HUES48 (cell line): ENCODE measurements around the gene HSPG2.
"Not testable (repeated sequence)": the region's sequence is repeated elsewhere in the genome, so short reads cannot be mapped to it uniquely, and the experiment has no call there.

Experiments
- H3K27ac ChIP-seq: one replicate; pipeline ENCODE4 v1.7.0; 2013; ENCODE audit warnings: low read depth, low read length, inconsistent platforms
- H3K27me3 ChIP-seq: 2 replicates; pipeline ENCODE4 v1.6.1; 2013; ENCODE audit warnings: mild to moderate bottlenecking, low read length; ENCODE audit not compliant: control insufficient read depth, insufficient read depth
- H3K36me3 ChIP-seq: 2 replicates; pipeline ENCODE4 v1.6.1; 2013; ENCODE audit warnings: low read length; ENCODE audit not compliant: control insufficient read depth, insufficient read depth
- H3K4me1 ChIP-seq: 2 replicates; pipeline ENCODE4 v1.6.1; 2013; ENCODE audit warnings: mild to moderate bottlenecking, low read length; ENCODE audit not compliant: control insufficient read depth, insufficient read depth
- H3K4me3 ChIP-seq: 2 replicates; pipeline ENCODE4 v1.5.1; 2013; ENCODE audit warnings: mild to moderate bottlenecking, low read depth, low read length
- H3K9ac ChIP-seq: 2 replicates; pipeline ENCODE4 v1.6.1; 2013; ENCODE audit warnings: mild to moderate bottlenecking, low read depth, low read length, moderate library complexity
- H3K9me3 ChIP-seq: 2 replicates; pipeline ENCODE4 v1.6.1; 2013; ENCODE audit warnings: low read length; ENCODE audit not compliant: control insufficient read depth, insufficient read depth

Gene HSPG2

GRCh38 chr1:21834666-21835065, 102.4 kb downstream of the HSPG2 start:
- no peak overlapping the region for H3K4me3 ChIP-seq
- no peak overlapping the region for H3K9ac ChIP-seq
- peaks cover 77% of the 10 kb centered on the region for H3K36me3 ChIP-seq
- no peaks in the 10 kb centered on the region for H3K27me3 ChIP-seq
- no peak overlapping the region for H3K27ac ChIP-seq
- H3K4me1 ChIP-seq: no peaks in the 10 kb centered on the region
- peaks cover 2% of the 10 kb centered on the region; the same call in 1 of the 2 replicates for H3K9me3 ChIP-seq

- Histone ChIP-seq H3K27me3 (no peaks in the 10 kb centered on the region), H3K4me1 (no peaks in the 10 kb centered on the region), H3K9ac (no peak overlapping the region), H3K27ac (no peak overlapping the region), H3K4me3 (no peak overlapping the region), H3K36me3 (peaks cover 78% of the 10 kb centered on the region), H3K9me3 (peaks cover 2% of the 10 kb centered on the region; the same call in 1 of the 2 replicates)
These were observed 103.0 kb downstream of the HSPG2 start for GRCh38 chr1:21834094-21834493.

- H3K9ac ChIP-seq: no peak overlapping the region
- H3K9me3 ChIP-seq: peaks cover 2% of the 10 kb centered on the region; the same call in 1 of the 2 replicates
- H3K4me1 ChIP-seq: no peaks in the 10 kb centered on the region
- no peaks in the 10 kb centered on the region for H3K27me3 ChIP-seq
- H3K27ac ChIP-seq: no peak overlapping the region
- H3K4me3 ChIP-seq: no peak overlapping the region
- H3K36me3 ChIP-seq: peaks cover 75% of the 10 kb centered on the region
These were observed 103.6 kb downstream of the HSPG2 start for GRCh38 chr1:21833392-21833976.

- Histone ChIP-seq H3K4me3 (no peak overlapping the region), H3K27ac (no peak overlapping the region), H3K27me3 (no peaks in the 10 kb centered on the region), H3K36me3 (peaks cover 76% of the 10 kb centered on the region), H3K9ac (no peak overlapping the region), H3K9me3 (peaks cover 2% of the 10 kb centered on the region; the same call in 1 of the 2 replicates), H3K4me1 (no peaks in the 10 kb centered on the region)
These were observed 105.6 kb downstream of the HSPG2 start for GRCh38 chr1:21831454-21831970.

GRCh38 chr1:21830792-21831453, 106.2 kb downstream of the HSPG2 start:
- H3K36me3 ChIP-seq: peaks cover 74% of the 10 kb centered on the region
- H3K9me3 ChIP-seq: peaks cover 2% of the 10 kb centered on the region; the same call in 1 of the 2 replicates
- H3K4me1 ChIP-seq: no peaks in the 10 kb centered on the region
- H3K4me3 ChIP-seq: no peak overlapping the region
- H3K27me3 ChIP-seq: no peaks in the 10 kb centered on the region
- no peak overlapping the region for H3K9ac ChIP-seq
- no peak overlapping the region for H3K27ac ChIP-seq

- Histone ChIP-seq H3K9me3 (no peaks in the 10 kb centered on the region), H3K9ac (no peak overlapping the region), H3K4me3 (no peak overlapping the region), H3K4me1 (no peaks in the 10 kb centered on the region), H3K27me3 (no peaks in the 10 kb centered on the region), H3K27ac (no peak overlapping the region), H3K36me3 (peaks cover 71% of the 10 kb centered on the region)
These were observed 107.8 kb downstream of the HSPG2 start for GRCh38 chr1:21829294-21829693.

- Histone ChIP-seq H3K9ac (no peak overlapping the region), H3K27ac (no peak overlapping the region), H3K4me1 (no peaks in the 10 kb centered on the region), H3K9me3 (no peaks in the 10 kb centered on the region), H3K36me3 (peaks cover 65% of the 10 kb centered on the region), H3K4me3 (no peak overlapping the region), H3K27me3 (no peaks in the 10 kb centered on the region)
These were observed 108.5 kb downstream of the HSPG2 start for GRCh38 chr1:21828506-21829210.

GRCh38 chr1:21828075-21828474, 109.0 kb downstream of the HSPG2 start:
- Histone ChIP-seq H3K27ac (no peak overlapping the region), H3K4me1 (no peaks in the 10 kb centered on the region), H3K9me3 (no peaks in the 10 kb centered on the region), H3K36me3 (peaks cover 63% of the 10 kb centered on the region), H3K27me3 (no peaks in the 10 kb centered on the region), H3K9ac (no peak overlapping the region), H3K4me3 (no peak overlapping the region)

- Histone ChIP-seq H3K36me3 (peaks cover 55% of the 10 kb centered on the region), H3K4me3 (no peak overlapping the region), H3K9me3 (no peaks in the 10 kb centered on the region), H3K4me1 (no peaks in the 10 kb centered on the region), H3K27me3 (no peaks in the 10 kb centered on the region), H3K27ac (no peak overlapping the region), H3K9ac (no peak overlapping the region)
These were observed 109.9 kb downstream of the HSPG2 start for GRCh38 chr1:21827141-21827679.

- H3K36me3 ChIP-seq: peaks cover 51% of the 10 kb centered on the region
- H3K4me1 ChIP-seq, H3K4me3 ChIP-seq, H3K27me3 ChIP-seq, H3K9ac ChIP-seq, H3K27ac ChIP-seq, H3K9me3 ChIP-seq: not testable (repeated sequence)
These were observed 110.4 kb downstream of the HSPG2 start for GRCh38 chr1:21826694-21827093.

GRCh38 chr1:21825393-21825792, 111.7 kb downstream of the HSPG2 start:
- no peaks in the 10 kb centered on the region for H3K27me3 ChIP-seq
- peaks cover 41% of the 10 kb centered on the region for H3K36me3 ChIP-seq
- H3K9me3 ChIP-seq: no peaks in the 10 kb centered on the region

More at GRCh38 chr1:21825393-21825792, 111.7 kb downstream of the HSPG2 start:
- Histone ChIP-seq H3K4me3 (no peak overlapping the region), H3K27ac (no peak overlapping the region), H3K4me1 (no peaks in the 10 kb centered on the region), H3K9ac (no peak overlapping the region)
